Calu3 (cell line): ENCODE results near the gene ZNF142. TPM values are rescaled to one million over a fixed set of nuclear protein-coding genes. Genes with fewer than 3 reads are reported as not detected.

Experiments used
- BruUV-seq: library from RNA; stranded (reverse); fragments of 400-500 nt; replicated peaks from 2 replicates; lab custom pipeline; 2021; lab: Mats Ljungman, UMichigan
- CTCF ChIA-PET: fragments of 300-600 bp; sonication (Branson Sonifier 250); formaldehyde crosslinking; loops from one replicate; lab custom pipeline; 2022; ENCODE audit warnings: antibody characterized with exemption; lab: Charles Lee
- DNase-seq: peaks from one replicate; pipeline ENCODE4 v3.0.0; 2022
- H3K27ac Mint-ChIP-seq: one replicate; pipeline ENCODE4 v1.8.0; 2022; ENCODE audit warnings: mixed read lengths; ENCODE audit not compliant: unreplicated experiment
- H3K27me3 Mint-ChIP-seq: one replicate; pipeline ENCODE4 v1.8.0; 2022; ENCODE audit warnings: mixed read lengths; ENCODE audit not compliant: unreplicated experiment
- H3K36me3 Mint-ChIP-seq: one replicate; pipeline ENCODE4 v1.8.0; 2022; ENCODE audit warnings: mild to moderate bottlenecking, moderate library complexity, mixed read lengths; ENCODE audit not compliant: insufficient read depth, unreplicated experiment
- H3K4me1 Mint-ChIP-seq: one replicate; pipeline ENCODE4 v1.8.0; 2022; ENCODE audit warnings: mild to moderate bottlenecking, low read depth, mixed read lengths; ENCODE audit not compliant: unreplicated experiment
- H3K4me3 Mint-ChIP-seq: one replicate; pipeline ENCODE4 v1.8.0; 2022; ENCODE audit warnings: mild to moderate bottlenecking, low read depth, moderate library complexity, mixed read lengths; ENCODE audit not compliant: unreplicated experiment
- H3K9me3 Mint-ChIP-seq: one replicate; pipeline ENCODE4 v1.8.0; 2022; ENCODE audit warnings: low read depth, mixed read lengths; ENCODE audit not compliant: unreplicated experiment
- CTCF ChIP-seq: fragments of 200-600 bp; IDR thresholded peaks from one replicate; pipeline ENCODE4 v1.8.0; 2022; ENCODE audit warnings: antibody characterized with exemption; ENCODE audit not compliant: unreplicated experiment
- intact Hi-C: fragments of 100-400 bp; cut with micrococcal nuclease; formaldehyde crosslinking; loops from one replicate; pipeline ENCODE4 v1.10.0; 2022; ENCODE audit not compliant: unreplicated experiment
- total RNA-seq: library from RNA; stranded (reverse); gene quantifications from 2 replicates; pipeline ENCODE4 v1.2.3, GENCODE V29; 2022

The ZNF142 gene
- total RNA-seq, 1 experiment from 2014 or later, result 43.3 TPM

- no peak overlapping the region for H3K4me3 Mint-ChIP-seq
- no TSS peak for BruUV-seq
- CTCF ChIA-PET, result no interaction called here
- peaks cover 58% of the 10 kb centered on the region for H3K36me3 Mint-ChIP-seq
- no peak for TF ChIP-seq CTCF
- H3K27me3 Mint-ChIP-seq, result no peaks in the 10 kb centered on the region
- no peaks in the 10 kb centered on the region for H3K4me1 Mint-ChIP-seq
- intact Hi-C loops, result loop anchor here (10.0 kb wide), 1 partner anchor 58 kb away; no protein-coding TSS in a partner anchor
- DNase-seq, result no peak
- no peaks in the 10 kb centered on the region for H3K9me3 Mint-ChIP-seq
- no peak overlapping the region for H3K27ac Mint-ChIP-seq
Observed at GRCh38 chr2:218642786-218643185, 16.6 kb downstream of the ZNF142 start.

- no TSS peak for BruUV-seq
- intact Hi-C loops, result loop anchor here (10.0 kb wide), 1 partner anchor 57 kb away; no protein-coding TSS in a partner anchor
Observed at GRCh38 chr2:218642121-218642656, 17.2 kb downstream of the ZNF142 start.

GRCh38 chr2:218638372-218638771 lies 21.1 kb downstream of the ZNF142 start:
- no TSS peak for BruUV-seq
- Mint-ChIP-seq H3K27me3 (no peaks in the 10 kb centered on the region), H3K9me3 (no peaks in the 10 kb centered on the region), H3K27ac (no peak overlapping the region), H3K36me3 (peaks cover 50% of the 10 kb centered on the region), H3K4me3 (no peak overlapping the region), H3K4me1 (no peaks in the 10 kb centered on the region)
- TF ChIP-seq CTCF, result no peak
- CTCF ChIA-PET, result no interaction called here
- intact Hi-C loops, result no loop called here
- no peak for DNase-seq

More at GRCh38 chr2:218642121-218642656, 17.2 kb downstream of the ZNF142 start:
- CTCF ChIA-PET, result no interaction called here
- no peak for TF ChIP-seq CTCF
- peaks cover 54% of the 10 kb centered on the region for H3K36me3 Mint-ChIP-seq
- no peak overlapping the region for H3K27ac Mint-ChIP-seq
- H3K4me3 Mint-ChIP-seq, result no peak overlapping the region
- H3K27me3 Mint-ChIP-seq, result no peaks in the 10 kb centered on the region
- no peaks in the 10 kb centered on the region for H3K9me3 Mint-ChIP-seq
- no peaks in the 10 kb centered on the region for H3K4me1 Mint-ChIP-seq
- no peak for DNase-seq

- H3K4me1 Mint-ChIP-seq, result no peaks in the 10 kb centered on the region
- peaks cover 31% of the 10 kb centered on the region for H3K36me3 Mint-ChIP-seq
- no peak for TF ChIP-seq CTCF
- H3K27ac Mint-ChIP-seq, result no peak overlapping the region
- CTCF ChIA-PET, result no interaction called here
- DNase-seq, result no peak
- H3K27me3 Mint-ChIP-seq, result no peaks in the 10 kb centered on the region
- intact Hi-C loops, result no loop called here
- no peak overlapping the region for H3K4me3 Mint-ChIP-seq
- H3K9me3 Mint-ChIP-seq, result no peaks in the 10 kb centered on the region
- BruUV-seq, result no TSS peak
Observed at GRCh38 chr2:218635719-218636118, 23.7 kb downstream of the ZNF142 start.
